ENCODE data around the gene TRIB2. TPM values are rescaled to one million over a fixed set of nuclear protein-coding genes. Genes with fewer than 3 reads are reported as not detected.

TRIB2 gene
- total and polyA plus RNA-seq, 12 donors: 26.7 to 57.2 (median 36.5) TPM

- intact Hi-C loops (cut with DNase I): loop anchor here in 1 of 10 donors (1.0 kb wide), 1 partner anchor 44 kb away; no protein-coding TSS in a partner anchor
- ATAC-seq: no peak
- Histone ChIP-seq H3K27ac (peak overlapping the region in 1 of 10 donors; percentile 1), H3K27me3 (no peaks in the 10 kb centered on the region), H3K36me3 (no peaks in the 10 kb centered on the region), H3K4me1 (peaks cover 0 to 23% (median 7%) of the 10 kb centered on the region in 9 donors), H3K4me3 (no peak overlapping the region), H3K9me3 (peaks cover 0 to 6% (median 0%) of the 10 kb centered on the region in 11 donors)
- no peak for TF ChIP-seq CTCF (IDR thresholded peaks at IDR 0.05)
- no peak for DNase-seq
Measured at GRCh38 chr2:12709207-12709522, 7.6 kb upstream of the TRIB2 start.

GRCh38 chr2:12710301-12710700 is 6.4 kb upstream of the TRIB2 start:
- intact Hi-C loops (cut with DNase I): loop anchor here in 9 of 10 donors (5.0 to 10.0 kb wide), 12 partner anchors 33 to 876 kb away; no protein-coding TSS in a partner anchor
- Histone ChIP-seq H3K36me3 (no peaks in the 10 kb centered on the region), H3K4me1 (peaks cover 0 to 34% (median 18%) of the 10 kb centered on the region in 9 donors), H3K4me3 (no peak overlapping the region), H3K27me3 (no peaks in the 10 kb centered on the region), H3K27ac (peak overlapping the region in 1 of 10 donors; percentile 1), H3K9me3 (peaks cover 0 to 4% (median 0%) of the 10 kb centered on the region in 11 donors)
- no peak for TF ChIP-seq CTCF (IDR thresholded peaks at IDR 0.05)
- ATAC-seq (no peak), DNase-seq (no peak)
- WGBS, 2 donors: 94 to 96% methylated on average over 4 of the region's 4 CpGs

- intact Hi-C loops (cut with DNase I): loop anchor here in 9 of 10 donors (5.0 to 10.0 kb wide), 12 partner anchors 34 to 877 kb away; no protein-coding TSS in a partner anchor
Measured at GRCh38 chr2:12711339-12711738, 5.4 kb upstream of the TRIB2 start.

GRCh38 chr2:12712881-12713280 is 3.9 kb upstream of the TRIB2 start:
- ATAC-seq (no peak), DNase-seq (no peak)
- Histone ChIP-seq H3K27ac (peak overlapping the region in 1 of 10 donors; percentile 99), H3K9me3 (no peaks in the 10 kb centered on the region), H3K4me1 (peaks cover 0 to 43% (median 22%) of the 10 kb centered on the region in 9 donors), H3K27me3 (peaks cover 0 to 2% (median 0%) of the 10 kb centered on the region in 7 donors), H3K4me3 (no peak overlapping the region), H3K36me3 (no peaks in the 10 kb centered on the region)
- intact Hi-C loops (cut with DNase I): loop anchor here in 9 of 10 donors (1.0 to 10.0 kb wide), 13 partner anchors 28 to 878 kb away; no protein-coding TSS in a partner anchor
- 84 to 87% methylated on average over 8 of the region's 8 CpGs for WGBS, 2 donors
- TF ChIP-seq CTCF (IDR thresholded peaks at IDR 0.05): no peak

More at GRCh38 chr2:12711339-12711738, 5.4 kb upstream of the TRIB2 start:
- H3K27me3 ChIP-seq: no peaks in the 10 kb centered on the region
- H3K9me3 ChIP-seq: no peaks in the 10 kb centered on the region
- no peaks in the 10 kb centered on the region for H3K36me3 ChIP-seq
- TF ChIP-seq CTCF (IDR thresholded peaks at IDR 0.05): no peak
- 100% methylated on average over 1 of the region's 1 CpG for WGBS, 2 donors
- ATAC-seq (no peak), DNase-seq (no peak)
- peaks cover 0 to 43% (median 21%) of the 10 kb centered on the region in 9 donors for H3K4me1 ChIP-seq
- H3K4me3 ChIP-seq: no peak overlapping the region
- H3K27ac ChIP-seq: no peak overlapping the region
